ENCODE data around the gene TFEC.

Gene TFEC

DNA sequence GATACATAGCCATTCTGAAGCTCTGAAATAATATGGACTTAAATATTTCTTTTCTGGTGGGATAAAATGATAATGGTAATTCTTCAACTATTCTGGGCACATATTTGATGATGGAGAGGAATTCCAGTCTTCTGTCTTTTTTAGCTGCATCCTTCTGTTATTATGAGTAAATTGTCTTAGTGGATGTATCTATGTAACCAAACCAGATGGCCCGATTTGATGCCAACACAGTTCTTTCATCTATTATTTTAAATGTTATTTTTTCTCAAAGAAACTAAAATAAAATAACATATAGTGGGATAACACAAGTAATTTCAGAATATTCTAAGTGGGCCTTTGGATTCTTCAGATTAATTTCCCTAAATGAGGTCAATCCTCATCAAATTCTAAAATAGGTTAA, 110.2 kb downstream of the TFEC start:
- DNase-seq = no peak

DNA sequence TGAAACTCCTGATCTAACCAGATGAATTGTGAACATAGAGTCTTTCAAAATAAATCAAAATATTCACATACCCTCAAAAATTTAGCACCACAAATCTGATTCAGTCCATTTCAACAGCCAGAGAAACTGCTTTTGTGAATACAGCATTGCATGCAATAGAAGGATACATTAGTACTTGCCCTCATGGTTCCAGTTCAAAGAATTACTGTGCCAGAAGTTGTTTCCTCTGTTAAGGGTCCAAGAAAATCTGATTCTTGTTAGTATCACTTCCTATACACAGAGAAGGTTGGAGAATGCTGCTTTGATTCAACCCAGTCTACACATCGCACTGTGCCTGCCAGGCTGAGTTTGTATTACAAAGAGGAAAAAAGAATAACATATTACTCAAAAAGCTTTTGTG, 115.6 kb downstream of the TFEC start:
- DNase-seq = no peak

DNA sequence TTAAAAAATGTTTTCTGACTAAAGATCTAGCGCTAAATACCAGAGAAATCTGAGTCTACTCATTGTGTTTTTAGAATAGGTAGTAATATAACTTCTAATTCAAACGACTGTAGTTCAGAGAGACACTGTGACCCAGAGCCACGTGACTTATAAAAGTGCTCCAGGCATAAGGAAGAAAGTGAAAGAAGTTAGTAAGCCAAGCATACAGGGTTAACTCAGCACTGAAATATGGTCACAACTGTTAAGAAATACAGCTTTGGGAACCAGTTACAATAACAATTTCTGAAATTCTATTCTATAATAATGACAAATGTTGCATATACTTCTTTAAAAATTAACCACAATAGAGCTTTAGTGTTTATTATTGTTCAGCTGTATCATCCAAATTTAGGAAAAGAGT, 119.1 kb downstream of the TFEC start:
- DNase-seq = no peak

DNA sequence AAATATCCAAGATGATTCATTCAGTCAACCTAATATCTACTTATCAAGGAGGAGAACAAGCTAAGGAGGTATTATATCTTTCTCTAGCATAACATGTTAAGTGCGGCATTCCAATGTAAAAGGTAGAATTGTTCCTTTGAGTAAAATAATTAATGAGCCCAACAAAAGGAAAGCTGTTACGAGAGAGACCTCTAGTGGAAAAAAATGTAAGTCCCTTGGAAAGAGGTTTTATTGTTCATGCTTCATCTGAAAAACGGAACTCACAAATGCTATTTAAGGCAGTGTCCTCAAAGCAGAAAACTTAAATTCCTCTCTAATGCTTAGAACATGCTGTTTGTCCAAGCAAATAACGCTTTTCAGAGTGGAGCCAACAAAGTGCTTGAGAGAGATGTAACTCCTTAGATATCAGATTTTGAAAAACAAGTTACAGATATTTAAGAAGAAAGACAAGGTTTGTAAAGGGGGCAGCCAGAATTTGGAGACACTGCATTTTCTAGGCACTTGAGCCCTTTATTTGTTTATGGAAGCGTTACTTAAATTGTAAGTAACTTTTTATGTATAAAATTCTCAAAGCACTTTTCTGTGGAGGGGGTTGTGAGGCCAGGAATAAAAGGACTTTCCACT, 119.9 kb downstream of the TFEC start:
- peak; percentile 78 for DNase-seq

DNA sequence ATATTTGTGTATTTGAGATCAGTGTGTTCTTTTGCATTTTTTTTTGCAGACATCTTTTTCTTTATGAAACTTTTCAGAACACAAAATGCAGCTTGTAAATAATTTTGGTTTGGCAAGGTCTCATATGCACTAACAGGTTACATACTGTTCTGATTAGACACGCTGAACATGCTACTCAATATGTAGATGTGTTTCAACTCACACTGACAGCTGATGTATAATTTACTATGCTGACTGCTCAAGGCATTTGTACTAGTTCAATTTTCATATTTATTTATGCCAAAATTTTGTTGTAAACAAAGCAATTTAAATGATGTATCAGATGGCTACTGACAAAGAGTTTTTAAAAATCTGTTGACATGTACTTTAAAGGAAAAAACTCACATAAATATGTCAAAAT, 123.8 kb downstream of the TFEC start:
- DNase-seq = no peak

DNA sequence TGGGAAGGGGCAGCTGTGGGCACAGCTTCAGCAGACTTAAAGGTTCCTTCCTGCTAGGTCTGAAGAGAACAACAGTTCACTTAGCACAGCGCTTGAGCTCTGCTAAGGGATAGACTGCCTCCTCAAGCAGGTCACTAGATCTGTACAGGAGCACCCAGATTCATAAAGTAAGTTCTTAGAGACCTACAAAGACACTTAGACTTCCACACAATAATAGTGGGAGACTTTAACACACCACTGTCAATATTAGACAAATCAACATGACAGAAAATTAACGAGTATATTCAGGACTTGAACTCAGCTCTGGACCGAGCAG, 140.9 kb downstream of the TFEC start:
- DNase-seq = no peak

DNA sequence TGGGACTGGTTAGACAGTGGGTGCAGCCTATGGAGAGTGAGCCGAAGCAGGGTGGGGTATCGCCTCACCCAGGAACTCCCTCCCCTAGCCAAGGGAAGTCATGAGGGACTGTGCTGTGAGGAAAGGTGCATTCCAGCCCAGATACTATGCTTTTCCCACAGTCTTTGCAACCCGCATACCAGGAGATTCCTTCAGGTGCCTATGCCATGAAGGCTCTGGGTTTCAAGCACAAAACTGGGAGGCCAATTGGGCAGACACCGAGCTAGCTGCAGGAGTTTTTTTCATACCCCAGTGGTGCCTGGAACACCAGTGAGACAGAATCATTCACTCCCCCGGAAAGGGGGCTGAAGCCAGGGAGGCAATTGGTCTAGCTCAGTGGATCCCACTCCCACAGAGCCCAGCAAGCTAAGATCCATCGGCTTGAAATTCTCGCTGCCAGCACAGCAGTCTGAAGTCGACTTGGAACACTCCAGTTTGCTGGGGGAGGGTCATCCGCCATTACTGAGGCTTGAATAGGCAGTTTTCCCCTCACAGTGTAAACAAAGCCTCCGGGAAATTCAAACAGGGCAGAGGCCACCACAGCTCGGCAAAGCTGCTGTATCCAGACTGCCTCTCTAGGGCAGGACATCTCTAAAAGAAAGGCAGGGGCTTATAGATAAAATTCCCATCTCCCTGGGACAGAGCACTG, 141.4 kb downstream of the TFEC start:
- no peak for DNase-seq

DNA sequence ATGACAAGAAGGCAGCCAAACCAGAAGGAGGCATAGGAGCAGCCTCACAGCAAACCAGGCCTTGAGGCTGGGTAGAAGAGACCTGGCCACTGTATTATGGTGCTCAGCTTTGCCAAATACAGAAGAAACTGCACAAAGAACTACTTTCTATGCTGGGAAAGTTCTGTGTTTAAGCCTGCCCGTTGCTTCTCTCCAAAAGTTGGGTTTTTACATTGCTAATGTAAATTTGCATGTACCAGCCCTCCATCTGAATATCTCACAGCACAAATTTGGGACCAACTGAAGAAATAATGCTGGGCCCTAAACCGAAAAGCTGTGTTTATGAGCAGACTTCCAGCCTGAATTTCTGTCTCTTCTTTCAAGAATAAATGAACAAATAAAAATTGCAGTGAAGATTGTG, 145.0 kb downstream of the TFEC start:
- DNase-seq = no peak
